NB4 (cell line): ENCODE results near the gene CYLD.
A peak's percentile ranks its signal among the peaks of the same experiment; 100 is the strongest.

Experiments used
- DNase-seq: peaks from one replicate; pipeline ENCODE4 v3.0.0; 2010; ENCODE audit warnings: low read depth
- H3K4me3 ChIP-seq: one replicate; pipeline ENCODE4 v1.5.1; 2011; ENCODE audit warnings: mild to moderate bottlenecking, low read depth, low read length, moderate library complexity
- CTCF ChIP-seq: IDR thresholded peaks from one replicate; pipeline ENCODE4 v1.5.1; 2012; ENCODE audit warnings: low read depth, low read length
- MAX ChIP-seq: IDR thresholded peaks from 2 replicates; pipeline ENCODE4 v1.6.1; 2011; ENCODE audit warnings: low read depth, low read length
- MYC ChIP-seq: IDR thresholded peaks from 2 replicates; pipeline ENCODE4 v1.6.1; 2011; ENCODE audit warnings: low read depth, low read length
- POLR2A ChIP-seq: IDR thresholded peaks from 2 replicates; pipeline ENCODE4 v1.6.1; 2011; ENCODE audit warnings: mild to moderate bottlenecking; ENCODE audit not compliant: insufficient read length; ENCODE audit errors: extremely low read depth

The CYLD gene

GRCh38 chr16:50711040-50711439 is 30.8 kb upstream of the CYLD start:
- no peak for DNase-seq
- no peak for TF ChIP-seq POLR2A
- no peak for TF ChIP-seq CTCF
- TF ChIP-seq MAX: no peak
- no peak for TF ChIP-seq MYC
- H3K4me3 ChIP-seq: no peak overlapping the region

GRCh38 chr16:50711862-50712559 is 29.9 kb upstream of the CYLD start:
- no peak for TF ChIP-seq POLR2A
- no peak for TF ChIP-seq MYC
- no peak for TF ChIP-seq CTCF
- TF ChIP-seq MAX: no peak
- DNase-seq: no peak
- H3K4me3 ChIP-seq: no peak overlapping the region

- H3K4me3 ChIP-seq: no peak overlapping the region
- TF ChIP-seq CTCF: no peak
- no peak for TF ChIP-seq POLR2A
- no peak for TF ChIP-seq MAX
- TF ChIP-seq MYC: no peak
- peak; percentile 48 for DNase-seq
Observed at GRCh38 chr16:50712560-50712898, 29.4 kb upstream of the CYLD start.

- H3K4me3 ChIP-seq: no peak overlapping the region
- TF ChIP-seq MAX (no peak), MYC (no peak)
- DNase-seq: no peak
Observed at GRCh38 chr16:50712956-50713355, 28.9 kb upstream of the CYLD start.

- no peak overlapping the region for H3K4me3 ChIP-seq
- peak; percentile 66 for DNase-seq
- TF ChIP-seq MYC: no peak
- TF ChIP-seq POLR2A: no peak
- no peak for TF ChIP-seq CTCF
- TF ChIP-seq MAX: no peak
Observed at GRCh38 chr16:50717091-50717490, 24.8 kb upstream of the CYLD start.

- TF ChIP-seq CTCF (no peak), MYC (no peak), MAX (no peak), POLR2A (no peak)
- H3K4me3 ChIP-seq: no peak overlapping the region
- no peak for DNase-seq
Observed at GRCh38 chr16:50717494-50717893, 24.4 kb upstream of the CYLD start.
